ENCODE results near the gene UGT3A2. TPM values are rescaled to one million over a fixed set of nuclear protein-coding genes. Genes with fewer than 3 reads are reported as not detected.

The UGT3A2 gene, protein sequence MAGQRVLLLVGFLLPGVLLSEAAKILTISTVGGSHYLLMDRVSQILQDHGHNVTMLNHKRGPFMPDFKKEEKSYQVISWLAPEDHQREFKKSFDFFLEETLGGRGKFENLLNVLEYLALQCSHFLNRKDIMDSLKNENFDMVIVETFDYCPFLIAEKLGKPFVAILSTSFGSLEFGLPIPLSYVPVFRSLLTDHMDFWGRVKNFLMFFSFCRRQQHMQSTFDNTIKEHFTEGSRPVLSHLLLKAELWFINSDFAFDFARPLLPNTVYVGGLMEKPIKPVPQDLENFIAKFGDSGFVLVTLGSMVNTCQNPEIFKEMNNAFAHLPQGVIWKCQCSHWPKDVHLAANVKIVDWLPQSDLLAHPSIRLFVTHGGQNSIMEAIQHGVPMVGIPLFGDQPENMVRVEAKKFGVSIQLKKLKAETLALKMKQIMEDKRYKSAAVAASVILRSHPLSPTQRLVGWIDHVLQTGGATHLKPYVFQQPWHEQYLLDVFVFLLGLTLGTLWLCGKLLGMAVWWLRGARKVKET
- total RNA-seq (2014; rRNA removed; shearing (Covaris generic)): not detected in 2 replicates

DNA sequence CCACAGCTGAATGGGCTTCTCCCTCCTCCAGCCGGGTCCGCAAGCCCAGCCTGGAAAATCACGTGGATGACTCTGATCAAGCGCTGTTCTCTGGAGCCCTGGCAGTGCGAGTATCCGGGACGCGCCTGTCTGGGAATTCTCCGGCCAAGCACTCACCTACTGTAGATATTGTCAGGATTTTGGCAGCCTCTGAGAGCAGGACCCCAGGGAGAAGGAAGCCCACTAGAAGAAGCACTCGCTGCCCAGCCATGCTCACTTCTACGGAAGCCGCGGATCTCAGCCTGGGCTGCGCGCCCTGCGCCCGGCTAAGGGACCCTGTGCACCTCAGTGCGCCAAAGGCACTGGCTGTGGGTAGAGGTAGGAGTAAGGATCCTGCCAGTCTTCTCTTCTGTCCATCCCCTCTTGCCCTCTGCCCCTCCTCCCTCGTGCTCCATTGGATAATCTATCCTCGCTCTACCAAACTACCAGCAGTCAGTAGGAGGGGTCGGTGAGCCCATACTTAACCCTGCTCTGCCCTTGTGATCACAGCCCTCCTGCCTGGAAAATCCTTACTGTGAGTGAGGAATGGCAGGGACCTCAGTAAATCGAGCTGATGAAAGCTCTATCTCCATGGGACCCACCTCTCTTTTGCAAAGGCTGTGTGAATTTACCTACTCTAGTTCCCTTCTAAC lies at the start of gene UGT3A2:
TSS of gene UGT3A2 (minus strand) at position 343 of the 671 bp plus-strand sequence. CDS start at position 250, 93 bp downstream.
- DNase-seq (ENCODE audit: low spot score): no peak

DNA sequence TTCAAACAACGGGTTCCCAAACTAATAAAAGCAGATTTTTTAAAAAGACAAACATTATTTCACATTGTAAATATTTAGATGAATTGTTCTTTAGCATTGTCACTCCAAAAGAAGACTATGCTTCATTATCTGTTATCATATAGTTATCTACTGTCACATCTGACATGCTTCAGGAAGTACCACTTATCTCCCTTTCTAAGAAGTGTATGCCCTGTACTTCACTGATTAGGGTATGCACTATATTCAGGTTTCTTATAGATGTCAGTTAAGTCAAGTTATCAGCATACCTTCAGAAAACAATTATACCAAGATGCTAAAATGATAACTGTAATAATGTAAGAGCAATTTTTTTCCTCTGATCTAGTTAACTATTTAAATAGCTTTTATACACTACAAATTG lies 44.6 kb upstream of the UGT3A2 start:
- DNase-seq (ENCODE audit: low spot score): no peak

DNA sequence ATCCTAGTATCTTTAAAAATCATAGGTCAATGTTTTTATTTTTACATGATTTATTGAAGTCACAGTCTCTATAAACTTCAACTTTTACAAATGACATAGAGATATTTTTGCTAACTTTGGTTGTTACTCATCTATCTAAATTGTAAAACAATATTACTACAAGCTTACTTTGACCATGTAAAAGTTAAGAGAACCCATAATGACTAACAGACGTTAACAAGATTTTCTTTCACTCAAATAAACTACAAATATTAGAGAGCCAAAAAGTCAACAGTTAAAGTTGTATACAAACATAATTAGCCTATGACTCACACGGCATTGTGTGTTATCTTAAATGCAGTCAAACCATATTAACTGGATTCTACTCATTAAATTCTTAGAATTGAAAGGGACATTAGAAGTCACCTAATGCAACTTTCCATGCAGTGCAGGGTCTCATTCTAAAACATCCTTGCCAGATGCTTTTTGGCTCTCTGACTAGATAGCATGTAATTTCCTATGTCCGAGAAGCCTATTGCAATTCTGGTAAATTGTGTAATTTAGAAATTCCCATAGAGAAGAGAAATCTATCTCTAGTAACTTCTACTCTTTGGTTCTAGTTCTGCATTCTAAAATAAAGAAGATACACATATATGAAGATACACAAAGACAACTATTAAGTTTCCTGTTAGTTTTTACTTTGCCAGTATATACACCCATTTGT lies 42.2 kb upstream of the UGT3A2 start:
- DNase-seq (ENCODE audit: low spot score): no peak

DNA sequence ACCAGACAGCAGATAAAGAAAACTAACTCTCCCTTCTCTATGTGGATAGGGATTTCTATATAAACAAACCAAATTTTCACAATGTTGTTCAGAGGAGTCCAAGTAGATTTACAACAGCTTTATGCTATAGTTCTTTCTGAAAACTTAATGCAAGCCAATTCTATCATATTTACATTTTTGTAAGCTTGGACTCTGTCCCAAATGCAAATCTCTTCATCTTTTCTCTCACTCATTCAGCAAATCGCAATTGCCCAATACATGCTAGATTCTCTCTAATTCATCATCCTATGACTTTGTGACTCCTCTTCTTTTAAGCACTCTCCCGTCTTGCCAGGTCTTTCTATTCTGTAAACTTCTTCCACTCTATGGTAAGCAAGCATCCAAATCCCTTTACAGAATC lies 39.1 kb upstream of the UGT3A2 start:
- DNase-seq (ENCODE audit: low spot score): no peak

DNA sequence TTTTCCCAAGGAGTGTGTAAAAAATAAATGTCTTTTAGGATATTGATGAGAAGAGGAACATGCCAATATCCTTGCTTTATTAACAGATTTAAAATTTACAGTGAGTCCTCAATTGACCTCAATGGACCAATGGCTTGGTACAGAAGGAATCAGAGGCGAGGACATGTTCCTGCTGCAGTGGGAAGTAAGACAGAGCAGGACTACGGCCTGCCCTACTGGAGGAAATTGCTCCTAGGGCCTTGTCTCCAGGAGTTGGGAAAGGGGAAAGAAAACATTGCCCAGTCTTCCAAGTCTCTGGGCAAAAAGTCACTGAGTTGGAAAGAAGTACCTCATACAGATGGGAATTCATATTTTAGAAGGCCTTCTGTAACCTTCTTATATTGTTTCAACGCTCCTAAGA lies 33.1 kb upstream of the UGT3A2 start:
- no peak for DNase-seq (ENCODE audit: low spot score)

DNA sequence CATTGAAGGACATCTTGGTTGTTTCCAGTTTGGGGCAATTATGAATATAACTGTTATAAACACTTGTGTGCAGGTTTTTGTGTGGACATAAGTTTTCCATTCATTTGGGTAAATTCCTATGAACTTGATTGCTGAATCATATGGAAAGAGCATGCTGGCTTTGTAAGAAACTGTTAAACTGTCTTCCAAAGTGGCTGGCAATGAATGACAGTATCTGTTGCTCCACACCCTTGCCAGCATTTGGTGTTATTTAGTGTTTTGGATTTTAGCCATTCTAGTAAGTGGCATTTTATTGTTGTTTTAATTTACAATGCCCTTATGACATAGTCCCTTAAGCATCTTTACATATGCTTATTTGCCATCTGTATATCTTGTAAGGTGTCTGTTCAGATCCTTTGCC lies 29.8 kb upstream of the UGT3A2 start:
- no peak for DNase-seq (ENCODE audit: low spot score)

DNA sequence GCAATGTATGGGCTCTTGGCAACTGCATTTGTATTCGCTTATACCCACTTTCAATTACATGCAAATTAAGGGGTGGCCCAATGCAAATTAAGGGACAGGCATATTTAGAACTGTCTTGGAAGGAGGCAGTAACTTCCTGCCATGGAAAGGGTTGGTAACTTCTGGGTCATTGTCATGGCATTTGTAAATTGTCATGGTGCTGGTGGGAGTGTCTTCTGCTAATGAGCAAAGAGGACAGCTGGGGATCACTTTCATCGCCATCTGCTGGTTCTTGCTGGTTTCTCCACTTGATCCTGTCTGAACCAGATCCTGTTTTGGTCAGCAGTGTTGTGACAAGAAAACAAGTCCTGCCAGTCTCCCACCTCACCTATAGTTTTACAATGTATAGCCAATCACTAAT lies 23.3 kb upstream of the UGT3A2 start:
- DNase-seq (ENCODE audit: low spot score): peak; percentile 65

DNA sequence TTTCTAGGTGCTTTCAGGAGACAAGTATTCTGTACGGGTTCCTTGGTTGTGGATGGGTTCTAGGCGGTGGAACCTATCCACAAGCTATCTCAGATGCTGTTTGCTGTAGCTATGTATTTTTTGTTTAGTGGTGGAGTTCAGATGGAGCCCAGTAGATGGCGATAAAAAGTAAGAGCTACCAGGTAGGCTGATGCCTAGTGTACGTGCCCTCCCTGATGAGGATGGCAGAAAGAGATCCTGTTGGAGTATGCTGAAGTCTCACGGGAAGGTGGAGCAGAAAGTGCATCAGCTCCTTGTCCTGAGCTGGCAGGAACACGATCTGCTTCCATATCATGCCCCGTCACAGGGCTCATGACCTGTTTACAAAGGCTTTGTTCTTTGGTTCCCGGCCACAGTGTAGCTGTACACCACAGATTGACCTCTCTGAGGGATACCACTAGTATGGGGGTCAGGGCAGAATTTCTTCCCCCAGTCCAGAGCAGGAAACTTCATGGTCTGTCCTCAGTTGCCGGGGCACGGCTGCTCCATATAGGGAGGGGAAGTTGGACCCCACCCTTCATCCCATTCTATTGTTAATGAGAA lies 12.6 kb upstream of the UGT3A2 start:
- peak; percentile 81 for DNase-seq (ENCODE audit: low spot score)

DNA sequence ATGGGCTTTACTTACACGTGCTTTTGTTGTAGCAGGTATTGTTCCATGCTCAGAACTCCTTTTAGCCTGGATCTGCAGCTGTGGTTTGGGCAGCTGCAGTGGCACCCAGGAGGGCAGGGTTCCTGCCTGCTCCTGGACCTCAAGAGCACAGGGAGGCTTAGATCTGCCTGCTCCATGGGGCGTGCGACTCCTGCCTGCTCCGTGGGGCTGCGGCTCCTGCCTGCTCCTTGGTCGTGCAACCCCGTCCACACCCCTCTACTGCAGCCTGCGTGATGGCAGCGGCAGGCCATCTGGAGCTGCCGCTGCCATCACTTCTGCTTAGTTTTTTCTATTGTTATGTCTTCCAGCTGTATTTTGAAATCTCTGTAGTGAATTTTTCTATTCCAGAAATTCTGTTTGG lies 11.7 kb upstream of the UGT3A2 start:
- DNase-seq (ENCODE audit: low spot score): no peak

DNA sequence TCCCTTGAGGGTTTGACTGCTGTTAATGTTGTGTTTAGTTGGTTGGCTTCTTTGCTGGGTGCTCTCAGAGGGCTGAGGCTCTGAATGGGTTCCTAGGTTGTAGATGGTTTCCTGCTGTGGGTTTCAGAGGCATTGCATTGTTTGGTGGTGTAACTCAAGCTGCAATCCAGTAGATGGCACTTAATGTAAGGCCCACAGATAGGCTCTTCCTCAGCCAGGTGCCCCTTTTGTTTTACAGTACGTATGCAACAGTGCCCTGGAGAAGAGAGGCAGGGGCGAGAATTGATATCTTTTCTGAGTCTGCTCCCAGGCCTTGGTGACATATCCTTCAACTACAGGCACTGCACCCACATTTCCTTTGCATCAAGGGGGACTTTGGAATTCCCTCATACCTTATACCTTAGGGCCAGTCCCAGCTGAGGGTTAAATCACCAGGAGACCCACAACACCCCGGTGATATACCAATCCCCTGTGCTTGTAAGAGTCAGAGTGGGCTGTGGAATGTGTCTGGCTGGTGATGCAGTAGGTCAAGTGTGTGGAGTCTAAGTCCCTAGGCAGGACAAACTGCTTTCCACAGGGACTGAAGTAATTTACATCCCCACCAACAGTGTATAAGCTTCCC lies 7.0 kb upstream of the UGT3A2 start:
- DNase-seq (ENCODE audit: low spot score): peak; percentile 28

DNA sequence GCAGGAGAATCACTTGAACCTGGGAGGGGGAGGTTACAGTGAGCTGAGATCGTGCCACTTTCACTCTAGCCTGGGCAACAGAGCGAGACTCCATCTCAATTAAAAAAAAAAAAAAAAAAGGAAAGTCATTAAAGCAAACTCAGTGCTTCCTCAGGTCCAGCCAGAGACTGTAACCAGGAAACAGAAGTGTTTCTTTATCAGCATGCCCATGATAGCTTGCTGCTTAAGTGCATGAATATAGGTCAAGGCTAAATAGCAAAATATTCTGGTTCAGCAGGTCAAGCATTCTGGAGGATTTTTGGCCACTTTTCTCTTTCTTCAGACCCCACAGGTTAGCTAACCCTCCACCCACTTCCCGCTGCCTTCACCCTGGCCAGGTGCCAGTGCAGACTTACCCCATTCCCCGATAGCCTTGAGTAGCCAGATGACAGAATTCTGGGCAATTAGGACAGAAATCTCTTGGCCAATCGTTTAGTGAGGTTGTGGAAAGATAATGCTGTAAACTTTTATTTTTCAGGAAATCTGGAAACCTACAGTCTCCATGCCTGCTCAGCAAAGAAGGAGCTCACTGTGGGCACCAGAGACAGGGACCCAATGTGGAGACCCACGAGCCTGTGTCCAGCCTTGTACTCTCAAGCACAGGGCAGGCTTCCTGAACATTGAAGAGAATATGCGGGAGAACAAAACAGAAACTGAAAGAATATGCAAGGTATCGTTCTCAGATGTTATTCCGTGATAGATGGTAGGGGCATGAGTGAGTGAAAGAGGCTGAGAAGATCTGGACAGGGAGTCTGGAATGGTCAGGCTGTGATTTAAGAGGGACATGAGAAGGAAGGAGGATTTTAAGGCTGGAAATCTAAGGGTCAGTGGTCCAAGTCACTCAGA lies 4.2 kb upstream of the UGT3A2 start:
- no peak for DNase-seq (ENCODE audit: low spot score)

DNA sequence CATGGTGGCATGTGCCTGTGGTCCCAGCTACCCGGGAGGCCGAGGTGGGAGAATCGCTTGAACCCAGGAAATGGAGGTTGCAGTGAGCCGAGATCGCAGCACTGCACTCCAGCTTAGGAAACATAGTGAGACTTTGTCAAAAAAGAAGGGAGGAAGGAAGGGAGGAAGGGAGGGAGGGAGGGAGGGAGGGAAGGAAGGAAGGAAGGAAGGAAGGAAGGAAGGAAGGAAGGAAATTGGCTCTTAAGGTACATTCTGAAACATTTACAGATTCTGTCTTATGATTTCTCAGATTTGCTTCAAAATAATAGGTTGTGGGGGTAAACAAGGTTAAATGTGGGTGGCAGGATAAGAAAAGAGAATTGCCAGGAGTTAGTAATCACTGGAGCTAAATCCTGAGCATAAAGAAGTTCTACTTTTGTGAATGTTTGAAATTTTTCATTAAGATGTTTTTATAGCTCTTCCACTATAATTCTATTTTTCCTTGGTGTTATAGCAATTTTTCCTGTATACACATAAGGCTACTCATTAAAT lies 2.1 kb upstream of the UGT3A2 start:
- DNase-seq (ENCODE audit: low spot score): no peak

DNA sequence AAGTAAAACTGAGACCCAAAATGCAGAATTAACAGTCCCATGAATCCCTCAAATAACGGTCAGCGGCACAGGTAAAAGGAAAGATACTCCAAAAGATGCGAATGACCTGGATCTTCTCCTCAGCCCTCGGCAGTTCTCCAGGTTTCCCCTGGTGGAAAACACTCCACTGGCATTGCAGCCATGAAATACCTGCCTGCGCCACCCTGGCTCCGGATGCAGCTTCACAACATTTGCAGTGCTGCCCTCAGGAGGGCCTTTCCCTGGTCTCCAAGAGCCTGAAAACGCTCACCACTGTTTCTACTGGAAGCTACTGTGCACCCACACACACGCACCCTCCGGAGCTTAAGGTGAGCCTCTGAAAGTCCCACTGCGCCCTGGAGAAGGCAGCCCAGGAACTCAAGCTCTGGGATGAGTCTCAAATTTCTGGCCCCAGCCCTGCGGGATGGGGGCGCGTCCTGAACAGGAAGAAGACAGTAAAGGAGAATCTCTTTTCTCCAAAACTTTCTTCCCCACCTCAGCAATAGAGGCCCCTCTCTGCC lies 612 bp downstream of the UGT3A2 start:
- DNase-seq (ENCODE audit: low spot score): no peak

DNA sequence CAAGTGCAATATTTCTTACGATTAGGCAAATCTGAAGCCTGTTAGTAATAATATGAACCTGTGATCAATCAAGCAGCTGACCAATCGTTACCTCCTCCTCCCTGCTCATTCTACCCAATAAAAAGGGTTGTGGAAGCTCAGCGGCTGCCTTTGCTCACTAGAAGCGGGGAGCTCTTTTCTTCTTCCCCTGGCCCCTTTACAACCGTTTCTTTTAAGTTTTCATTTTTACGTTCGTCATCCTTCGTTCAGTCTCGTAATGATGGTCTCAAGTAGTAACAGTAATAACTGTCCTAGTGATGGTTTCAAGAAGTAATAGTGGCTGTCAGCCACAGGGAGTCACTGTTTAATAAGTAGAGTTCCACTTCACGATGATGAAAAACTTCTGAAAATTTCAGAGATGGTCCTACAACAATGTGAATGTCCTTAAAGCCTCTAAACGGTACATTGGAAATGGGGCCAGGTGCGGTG lies 6.2 kb downstream of the UGT3A2 start:
- DNase-seq (ENCODE audit: low spot score): no peak

DNA sequence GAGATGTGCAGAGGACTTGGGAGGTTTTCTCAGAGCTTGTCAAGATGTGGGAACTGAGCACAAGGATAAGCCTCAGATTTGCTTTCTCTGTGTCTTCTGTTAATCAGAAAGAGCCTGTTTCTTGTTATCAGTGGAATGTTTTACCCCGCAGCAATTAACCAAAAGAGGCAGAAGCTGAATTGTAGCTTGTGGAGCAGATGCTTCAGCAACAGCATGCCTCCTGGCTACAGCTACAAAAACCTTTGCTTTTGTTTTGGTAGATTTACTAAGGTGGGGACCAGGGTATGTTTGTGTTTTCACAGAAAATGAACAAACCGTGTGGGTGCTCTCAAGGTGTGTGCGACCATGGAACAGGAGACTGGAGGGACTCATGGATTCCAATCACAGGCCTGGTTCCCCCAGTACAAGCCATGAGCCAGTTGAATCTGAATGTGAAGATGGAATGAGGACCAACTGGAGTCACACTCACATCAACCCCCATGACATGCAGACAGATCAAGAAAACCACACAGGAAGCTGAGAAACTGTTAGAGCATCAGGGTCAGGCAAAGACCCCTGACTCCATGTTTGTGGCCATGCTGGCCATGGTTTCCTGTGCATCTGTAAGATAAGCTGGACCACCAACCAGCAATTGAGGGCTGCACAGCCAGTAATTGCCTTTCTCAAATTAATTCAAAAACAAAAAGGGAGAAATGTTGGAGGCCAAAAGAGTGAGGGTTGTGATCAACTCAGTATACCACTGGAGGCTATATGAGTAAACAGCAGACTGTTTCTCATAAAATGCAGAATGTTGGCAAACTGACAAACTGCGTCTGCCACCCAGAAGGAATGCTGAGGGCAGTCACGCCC lies 6.9 kb downstream of the UGT3A2 start:
- DNase-seq (ENCODE audit: low spot score): no peak

DNA sequence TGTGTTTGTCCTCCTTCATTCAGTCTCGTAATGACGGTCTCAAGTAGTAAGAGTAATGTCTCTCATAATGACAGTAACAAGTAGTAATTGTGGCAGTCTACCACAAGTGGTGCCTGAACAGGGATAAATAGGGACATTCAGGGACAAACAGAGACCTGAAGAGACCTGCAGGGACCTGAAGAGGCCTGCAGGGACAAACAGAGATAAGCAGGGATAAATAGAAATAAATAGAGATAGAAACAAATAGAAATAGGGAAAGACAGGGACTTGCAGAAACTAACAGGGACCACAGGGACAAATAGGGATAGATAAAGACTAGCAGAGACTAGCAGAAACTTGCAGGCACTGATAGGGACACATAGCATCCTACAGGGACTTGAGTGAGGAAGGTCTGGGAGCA lies 7.9 kb downstream of the UGT3A2 start:
- no peak for DNase-seq (ENCODE audit: low spot score)

DNA sequence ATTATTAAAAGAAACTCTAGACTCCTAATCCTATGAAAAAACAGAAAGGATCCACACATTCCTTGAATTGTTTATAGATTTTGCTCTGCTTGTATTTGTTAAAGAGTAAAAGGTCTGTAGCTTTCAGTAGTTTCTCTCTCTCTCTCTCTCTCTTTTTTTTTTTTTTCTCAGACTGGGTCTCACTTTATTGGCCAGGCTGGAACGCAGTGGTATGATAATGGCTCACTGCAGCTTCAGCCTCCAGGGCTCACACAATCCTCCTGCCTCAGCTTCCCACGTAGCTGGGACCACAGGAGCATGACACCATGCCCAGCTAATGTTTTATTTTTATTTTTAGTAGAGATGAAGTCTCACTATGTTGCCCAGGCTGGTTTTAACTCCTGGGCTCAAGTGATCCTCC lies 9.3 kb downstream of the UGT3A2 start:
- DNase-seq (ENCODE audit: low spot score): no peak

DNA sequence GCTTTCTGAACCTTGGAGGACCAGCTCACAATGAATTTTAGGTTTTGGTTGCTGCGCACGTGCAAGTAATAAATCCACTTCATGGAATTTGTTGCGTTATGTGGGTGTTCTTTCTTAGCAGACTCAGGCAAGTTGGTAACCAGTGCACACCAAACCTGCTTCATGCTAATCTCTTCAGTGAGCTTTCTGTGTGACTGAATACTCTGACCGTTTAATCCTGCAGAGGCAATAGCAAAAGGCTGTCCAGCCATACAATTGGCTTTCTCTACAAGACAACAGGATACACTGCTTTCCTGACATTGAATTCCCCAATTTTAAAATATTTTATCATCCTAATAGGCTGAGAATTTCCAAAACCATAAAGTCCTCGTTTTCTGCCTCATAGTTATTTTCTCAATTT lies 10.3 kb downstream of the UGT3A2 start:
- no peak for DNase-seq (ENCODE audit: low spot score)

DNA sequence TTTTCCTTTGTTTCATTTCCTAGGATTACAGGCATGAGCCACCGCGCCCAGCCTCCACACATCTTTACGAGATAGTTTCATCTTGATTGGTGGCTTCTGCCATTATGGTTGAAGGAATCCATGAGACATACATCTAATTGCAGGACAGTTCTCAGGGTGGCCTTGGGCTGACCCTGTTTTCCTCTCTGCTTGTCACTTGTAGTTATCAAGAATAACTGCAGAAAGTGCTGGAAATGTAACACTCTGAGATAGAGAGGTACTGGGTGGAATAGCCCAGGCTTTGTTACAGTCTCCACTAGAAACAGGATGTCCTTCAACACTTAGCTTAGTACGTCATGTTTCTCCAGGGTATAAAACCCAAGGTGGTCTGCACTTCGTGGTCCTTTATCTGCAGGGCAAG lies 10.7 kb downstream of the UGT3A2 start:
- DNase-seq (ENCODE audit: low spot score): no peak
